ENCODE measurements around the gene SBK1. TPM values are rescaled to one million over a fixed set of nuclear protein-coding genes. Genes with fewer than 3 reads are reported as not detected.

The SBK1 gene
- total and polyA plus RNA-seq, 9 donors, result 0.32 to 1.5 (median 0.79) TPM

GRCh38 chr16:28280881-28281836 lies 11.2 kb upstream of the SBK1 start:
- H3K27me3 ChIP-seq, result no peaks in the 10 kb centered on the region
- WGBS, 3 donors, result 42 to 45% (median 45%) methylated on average over 15 of the region's 15 CpGs
- peaks cover 3% of the 10 kb centered on the region for H3K4me1 ChIP-seq (ENCODE audit: insufficient read depth)
- TF ChIP-seq POLR2A (IDR thresholded peaks at IDR 0.05), result no peak
- no peak for TF ChIP-seq CTCF (IDR thresholded peaks at IDR 0.05)
- TF ChIP-seq EP300 (IDR thresholded peaks at IDR 0.05), result no peak
- H3K4me3 ChIP-seq, result no peak overlapping the region
- H3K27ac ChIP-seq, result no peak overlapping the region
- H3K9me3 ChIP-seq, result no peaks in the 10 kb centered on the region
- DNase-seq, result no peak
- intact Hi-C loops (cut with DNase I), result no loop called here
- no peaks in the 10 kb centered on the region for H3K36me3 ChIP-seq

- TF ChIP-seq EP300 (IDR thresholded peaks at IDR 0.05) (no peak), CTCF (IDR thresholded peaks at IDR 0.05) (no peak), POLR2A (IDR thresholded peaks at IDR 0.05) (no peak)
- WGBS, 3 donors, result 73 to 86% (median 84%) methylated on average over 8 of the region's 8 CpGs
- no peaks in the 10 kb centered on the region for H3K27me3 ChIP-seq
- DNase-seq, result no peak
- H3K36me3 ChIP-seq, result no peaks in the 10 kb centered on the region
- intact Hi-C loops (cut with DNase I), result no loop called here
- peaks cover 3% of the 10 kb centered on the region for H3K4me1 ChIP-seq (ENCODE audit: insufficient read depth)
- no peak overlapping the region for H3K4me3 ChIP-seq
- H3K9me3 ChIP-seq, result no peaks in the 10 kb centered on the region
- no peak overlapping the region for H3K27ac ChIP-seq
Measured at GRCh38 chr16:28282045-28282444, 10.3 kb upstream of the SBK1 start.

GRCh38 chr16:28283173-28283572 lies 9.2 kb upstream of the SBK1 start:
- DNase-seq, result no peak
- no peaks in the 10 kb centered on the region for H3K36me3 ChIP-seq
- TF ChIP-seq CTCF (IDR thresholded peaks at IDR 0.05) (no peak), EP300 (IDR thresholded peaks at IDR 0.05) (no peak), POLR2A (IDR thresholded peaks at IDR 0.05) (no peak)
- 85 to 93% (median 86%) methylated on average over 9 of the region's 9 CpGs for WGBS, 3 donors
- intact Hi-C loops (cut with DNase I), result no loop called here
- H3K4me1 ChIP-seq (ENCODE audit: insufficient read depth), result no peaks in the 10 kb centered on the region
- no peaks in the 10 kb centered on the region for H3K27me3 ChIP-seq
- H3K4me3 ChIP-seq, result no peak overlapping the region
- no peaks in the 10 kb centered on the region for H3K9me3 ChIP-seq
- no peak overlapping the region for H3K27ac ChIP-seq

- no peaks in the 10 kb centered on the region for H3K27me3 ChIP-seq
- no peak for DNase-seq
- H3K4me1 ChIP-seq (ENCODE audit: insufficient read depth), result no peaks in the 10 kb centered on the region
- intact Hi-C loops (cut with DNase I), result no loop called here
- H3K36me3 ChIP-seq, result no peaks in the 10 kb centered on the region
- H3K4me3 ChIP-seq, result no peak overlapping the region
- TF ChIP-seq EP300 (IDR thresholded peaks at IDR 0.05), result no peak
- no peak for TF ChIP-seq CTCF (IDR thresholded peaks at IDR 0.05)
- TF ChIP-seq POLR2A (IDR thresholded peaks at IDR 0.05), result no peak
- H3K27ac ChIP-seq, result no peak overlapping the region
- H3K9me3 ChIP-seq, result no peaks in the 10 kb centered on the region
- 63 to 68% (median 67%) methylated on average over 15 of the region's 15 CpGs for WGBS, 3 donors
Measured at GRCh38 chr16:28283798-28284577, 8.3 kb upstream of the SBK1 start.
